ENCODE results near the gene ODC1. TPM values are rescaled to one million over a fixed set of nuclear protein-coding genes. Genes with fewer than 3 reads are reported as not detected.

Gene ODC1
- total and polyA plus RNA-seq, 2 donors: 49.6 to 127 TPM

DNA sequence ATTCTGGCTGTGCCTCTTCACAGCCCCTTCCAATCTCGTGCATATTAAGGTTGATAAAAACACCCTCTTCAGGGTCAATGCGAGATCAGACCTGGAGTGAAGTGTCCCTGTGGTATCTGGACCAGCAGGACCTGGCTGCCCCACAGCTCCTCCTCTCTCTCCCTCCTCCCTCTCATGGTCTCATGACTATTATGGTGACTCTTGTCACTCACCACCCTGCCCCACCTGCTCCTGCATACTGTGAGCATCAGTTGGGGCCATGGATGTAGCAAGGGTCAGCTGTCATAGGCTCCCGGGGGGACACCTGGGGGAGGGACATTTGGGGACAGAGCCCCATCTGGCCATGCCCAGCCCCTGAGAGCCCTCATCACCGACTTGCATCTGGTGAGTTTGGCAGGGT is 50.2 kb downstream of the ODC1 start:
- no peaks in the 10 kb centered on the region for H3K27me3 ChIP-seq (ENCODE audit: control insufficient read depth in 2 of 2, insufficient read depth in 1 of 2, low read length in 1 of 2)
- H3K4me3 ChIP-seq (ENCODE audit: low read length in 2 of 2): no peak overlapping the region
- no peaks in the 10 kb centered on the region for H3K9me3 ChIP-seq (ENCODE audit: control insufficient read depth in 2 of 2, insufficient read depth in 1 of 2, low read length in 1 of 2)
- WGBS: 91% methylated on average over 4 of the region's 4 CpGs
- H3K36me3 ChIP-seq (ENCODE audit: control insufficient read depth in 2 of 2, insufficient read depth in 2 of 2, low read length in 1 of 2): peaks cover 0 to 2% of the 10 kb centered on the region in 2 donors
- no peak overlapping the region for H3K27ac ChIP-seq (ENCODE audit: low read depth in 1 of 2, low read length in 1 of 2)
- DNase-seq (ENCODE audit: low read depth in 6 of 9, low spot score in 9 of 9): no peak
- H3K4me1 ChIP-seq (ENCODE audit: control insufficient read depth in 2 of 2, insufficient read depth in 2 of 2, low read length in 2 of 2): peaks cover 5 to 7% of the 10 kb centered on the region in 2 donors

DNA sequence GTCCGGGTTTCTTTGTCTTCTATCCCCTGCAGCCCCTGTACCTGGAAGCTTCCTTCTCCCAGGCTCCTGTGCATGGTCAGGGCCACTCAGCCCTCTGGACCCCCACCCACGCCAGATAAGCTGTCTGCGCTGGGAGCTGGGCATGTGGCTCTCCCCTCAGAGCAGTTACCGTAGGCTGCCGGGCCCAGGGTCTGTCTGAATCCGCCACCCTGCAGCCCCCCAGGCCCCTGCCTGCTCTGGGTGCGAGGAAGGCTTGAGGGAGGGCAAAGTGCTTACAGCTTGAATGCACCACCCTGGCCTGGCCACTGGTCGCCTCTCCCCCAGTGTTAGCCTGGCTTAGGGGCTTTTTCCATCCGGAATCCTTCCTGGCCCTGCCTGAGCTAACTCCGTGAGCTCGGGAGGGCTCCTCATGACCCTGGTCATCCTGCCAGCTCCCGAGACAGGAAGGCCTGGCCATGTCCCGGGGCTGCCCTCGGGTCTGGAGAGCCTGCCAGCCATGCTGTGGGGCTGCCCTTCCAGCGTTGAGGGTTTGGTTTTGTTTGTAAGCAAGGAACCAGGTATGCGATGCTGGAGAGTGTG is 50.7 kb downstream of the ODC1 start:
- peaks cover 0 to 2% of the 10 kb centered on the region in 2 donors for H3K36me3 ChIP-seq (ENCODE audit: control insufficient read depth in 2 of 2, insufficient read depth in 2 of 2, low read length in 1 of 2)
- H3K4me3 ChIP-seq (ENCODE audit: low read length in 2 of 2): no peak overlapping the region
- H3K27ac ChIP-seq (ENCODE audit: low read depth in 1 of 2, low read length in 1 of 2): no peak overlapping the region
- H3K9me3 ChIP-seq (ENCODE audit: control insufficient read depth in 2 of 2, insufficient read depth in 1 of 2, low read length in 1 of 2): no peaks in the 10 kb centered on the region
- WGBS: 96% methylated on average over 16 of the region's 16 CpGs
- DNase-seq (ENCODE audit: low read depth in 6 of 9, low spot score in 9 of 9): no peak
- H3K27me3 ChIP-seq (ENCODE audit: control insufficient read depth in 2 of 2, insufficient read depth in 1 of 2, low read length in 1 of 2): no peaks in the 10 kb centered on the region
- peaks cover 5 to 7% of the 10 kb centered on the region in 2 donors for H3K4me1 ChIP-seq (ENCODE audit: control insufficient read depth in 2 of 2, insufficient read depth in 2 of 2, low read length in 2 of 2)

DNA sequence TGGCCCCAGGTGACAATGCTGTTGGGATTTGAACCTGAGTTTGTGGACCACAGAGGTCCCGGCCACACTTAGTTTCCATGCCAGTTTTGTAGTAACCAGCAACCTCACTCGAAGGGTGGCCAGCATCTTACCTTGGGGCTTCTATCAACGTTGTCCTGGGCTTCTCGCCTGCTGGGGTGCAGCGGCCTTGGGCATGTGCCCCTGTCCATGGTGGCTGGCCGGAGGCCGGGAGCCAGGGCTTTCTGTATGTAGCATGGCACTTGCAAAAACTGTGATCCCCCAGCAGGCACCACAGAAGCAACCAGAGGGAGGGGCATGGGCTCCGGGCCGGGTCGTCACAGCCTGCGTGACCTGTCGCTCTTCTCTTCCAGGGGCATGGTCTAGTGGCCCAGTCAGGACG is 51.7 kb downstream of the ODC1 start:
- Histone ChIP-seq H3K27me3 (ENCODE audit: control insufficient read depth in 2 of 2, insufficient read depth in 1 of 2, low read length in 1 of 2) (no peaks in the 10 kb centered on the region), H3K4me3 (ENCODE audit: low read length in 2 of 2) (no peak overlapping the region), H3K27ac (ENCODE audit: low read depth in 1 of 2, low read length in 1 of 2) (no peak overlapping the region), H3K9me3 (ENCODE audit: control insufficient read depth in 2 of 2, insufficient read depth in 1 of 2, low read length in 1 of 2) (no peaks in the 10 kb centered on the region), H3K36me3 (ENCODE audit: control insufficient read depth in 2 of 2, insufficient read depth in 2 of 2, low read length in 1 of 2) (peaks cover 0 to 1% of the 10 kb centered on the region in 2 donors), H3K4me1 (ENCODE audit: control insufficient read depth in 2 of 2, insufficient read depth in 2 of 2, low read length in 2 of 2) (peaks cover 5 to 7% of the 10 kb centered on the region in 2 donors)
- no peak for DNase-seq (ENCODE audit: low read depth in 6 of 9, low spot score in 9 of 9)
- WGBS: 95% methylated on average over 13 of the region's 13 CpGs

DNA sequence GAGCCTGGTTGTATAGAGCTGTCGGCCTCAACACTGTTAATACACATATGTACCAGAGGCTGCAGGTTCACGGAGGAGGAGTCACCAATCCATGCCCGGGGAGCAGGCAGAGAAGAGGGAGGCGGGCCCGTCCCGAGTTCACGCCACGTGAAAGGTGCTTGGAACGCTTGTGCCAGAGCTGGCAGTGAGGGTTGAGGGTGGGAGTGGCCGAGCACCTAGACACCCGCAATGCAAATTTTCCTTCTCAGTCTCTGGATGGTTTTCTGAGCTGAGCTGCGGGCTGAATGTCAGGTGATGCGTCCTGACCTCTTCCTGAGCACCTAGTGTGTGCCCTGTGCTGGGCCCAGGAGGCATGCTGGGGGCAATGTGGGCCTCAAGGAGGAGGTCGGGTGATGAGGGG is 52.2 kb downstream of the ODC1 start:
- 97% methylated on average over 14 of the region's 14 CpGs for WGBS
- Histone ChIP-seq H3K27ac (ENCODE audit: low read depth in 1 of 2, low read length in 1 of 2) (no peak overlapping the region), H3K4me3 (ENCODE audit: low read length in 2 of 2) (no peak overlapping the region), H3K36me3 (ENCODE audit: control insufficient read depth in 2 of 2, insufficient read depth in 2 of 2, low read length in 1 of 2) (no peaks in the 10 kb centered on the region), H3K27me3 (ENCODE audit: control insufficient read depth in 2 of 2, insufficient read depth in 1 of 2, low read length in 1 of 2) (no peaks in the 10 kb centered on the region), H3K9me3 (ENCODE audit: control insufficient read depth in 2 of 2, insufficient read depth in 1 of 2, low read length in 1 of 2) (no peaks in the 10 kb centered on the region), H3K4me1 (ENCODE audit: control insufficient read depth in 2 of 2, insufficient read depth in 2 of 2, low read length in 2 of 2) (peaks cover 5% of the 10 kb centered on the region in 2 donors)
- DNase-seq (ENCODE audit: low read depth in 6 of 9, low spot score in 9 of 9): no peak

DNA sequence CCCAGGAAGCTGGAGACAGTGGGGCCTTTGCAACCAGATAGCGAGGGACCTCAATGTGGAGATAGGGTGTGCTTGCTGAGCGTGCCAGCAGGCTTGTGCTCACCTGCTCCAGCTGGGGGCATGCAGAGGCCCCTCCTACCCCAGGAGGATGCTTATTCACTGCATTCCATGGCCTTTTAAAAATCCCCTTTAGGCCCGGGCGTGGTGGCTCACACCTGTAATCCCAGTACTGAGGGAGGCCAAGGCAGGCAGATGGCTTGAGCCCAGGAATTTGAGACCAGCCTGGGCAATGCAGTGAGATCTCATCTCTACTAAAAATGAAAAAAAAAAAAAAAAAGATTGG is 54.5 kb downstream of the ODC1 start:
- H3K4me3 ChIP-seq (ENCODE audit: low read length in 2 of 2): no peak overlapping the region
- no peak for DNase-seq (ENCODE audit: low read depth in 6 of 9, low spot score in 9 of 9)
- WGBS: 82% methylated on average over 4 of the region's 4 CpGs
- H3K27ac ChIP-seq (ENCODE audit: low read depth in 1 of 2, low read length in 1 of 2): no peak overlapping the region
- no peaks in the 10 kb centered on the region for H3K9me3 ChIP-seq (ENCODE audit: control insufficient read depth in 2 of 2, insufficient read depth in 1 of 2, low read length in 1 of 2)
- no peaks in the 10 kb centered on the region for H3K36me3 ChIP-seq (ENCODE audit: control insufficient read depth in 2 of 2, insufficient read depth in 2 of 2, low read length in 1 of 2)
- H3K27me3 ChIP-seq (ENCODE audit: control insufficient read depth in 2 of 2, insufficient read depth in 1 of 2, low read length in 1 of 2): no peaks in the 10 kb centered on the region
- H3K4me1 ChIP-seq (ENCODE audit: control insufficient read depth in 2 of 2, insufficient read depth in 2 of 2, low read length in 2 of 2): peaks cover 3 to 4% of the 10 kb centered on the region in 2 donors

- DNase-seq (ENCODE audit: low read depth in 6 of 9, low spot score in 9 of 9): no peak
- 89% methylated on average over 9 of the region's 9 CpGs for WGBS
- no peak overlapping the region for H3K27ac ChIP-seq (ENCODE audit: low read depth in 1 of 2, low read length in 1 of 2)
- H3K9me3 ChIP-seq (ENCODE audit: control insufficient read depth in 2 of 2, insufficient read depth in 1 of 2, low read length in 1 of 2): no peaks in the 10 kb centered on the region
- H3K4me3 ChIP-seq (ENCODE audit: low read length in 2 of 2): no peak overlapping the region
- no peaks in the 10 kb centered on the region for H3K36me3 ChIP-seq (ENCODE audit: control insufficient read depth in 2 of 2, insufficient read depth in 2 of 2, low read length in 1 of 2)
- no peaks in the 10 kb centered on the region for H3K27me3 ChIP-seq (ENCODE audit: control insufficient read depth in 2 of 2, insufficient read depth in 1 of 2, low read length in 1 of 2)
- H3K4me1 ChIP-seq (ENCODE audit: control insufficient read depth in 2 of 2, insufficient read depth in 2 of 2, low read length in 2 of 2): peaks cover 3% of the 10 kb centered on the region in 2 donors
Measured at GRCh38 chr2:10392951-10393639, 55.0 kb downstream of the ODC1 start.

GRCh38 chr2:10392548-10392947 is 55.6 kb downstream of the ODC1 start:
- DNase-seq (ENCODE audit: low read depth in 6 of 9, low spot score in 9 of 9): no peak
- H3K36me3 ChIP-seq (ENCODE audit: control insufficient read depth in 2 of 2, insufficient read depth in 2 of 2, low read length in 1 of 2): no peaks in the 10 kb centered on the region
- no peak overlapping the region for H3K27ac ChIP-seq (ENCODE audit: low read depth in 1 of 2, low read length in 1 of 2)
- peaks cover 3% of the 10 kb centered on the region in 2 donors for H3K4me1 ChIP-seq (ENCODE audit: control insufficient read depth in 2 of 2, insufficient read depth in 2 of 2, low read length in 2 of 2)
- H3K27me3 ChIP-seq (ENCODE audit: control insufficient read depth in 2 of 2, insufficient read depth in 1 of 2, low read length in 1 of 2): no peaks in the 10 kb centered on the region
- whole genome bisulfite sequencing: 89% methylated on average over 6 of the region's 6 CpGs
- no peak overlapping the region for H3K4me3 ChIP-seq (ENCODE audit: low read length in 2 of 2)
- H3K9me3 ChIP-seq (ENCODE audit: control insufficient read depth in 2 of 2, insufficient read depth in 1 of 2, low read length in 1 of 2): no peaks in the 10 kb centered on the region

GRCh38 chr2:10392100-10392499 is 56.0 kb downstream of the ODC1 start:
- Histone ChIP-seq H3K9me3 (ENCODE audit: control insufficient read depth in 2 of 2, insufficient read depth in 1 of 2, low read length in 1 of 2) (no peaks in the 10 kb centered on the region), H3K27me3 (ENCODE audit: control insufficient read depth in 2 of 2, insufficient read depth in 1 of 2, low read length in 1 of 2) (no peaks in the 10 kb centered on the region), H3K4me3 (ENCODE audit: low read length in 2 of 2) (no peak overlapping the region), H3K36me3 (ENCODE audit: control insufficient read depth in 2 of 2, insufficient read depth in 2 of 2, low read length in 1 of 2) (no peaks in the 10 kb centered on the region), H3K27ac (ENCODE audit: low read depth in 1 of 2, low read length in 1 of 2) (no peak overlapping the region), H3K4me1 (ENCODE audit: control insufficient read depth in 2 of 2, insufficient read depth in 2 of 2, low read length in 2 of 2) (peaks cover 3% of the 10 kb centered on the region in 2 donors)
- WGBS: 99% methylated on average over 5 of the region's 5 CpGs
- DNase-seq (ENCODE audit: low read depth in 6 of 9, low spot score in 9 of 9): no peak

- peaks cover 5 to 6% of the 10 kb centered on the region in 2 donors for H3K4me1 ChIP-seq (ENCODE audit: control insufficient read depth in 2 of 2, insufficient read depth in 2 of 2, low read length in 2 of 2)
- 83% methylated on average over 6 of the region's 6 CpGs for WGBS
- DNase-seq (ENCODE audit: low read depth in 6 of 9, low spot score in 9 of 9): no peak
- no peaks in the 10 kb centered on the region for H3K9me3 ChIP-seq (ENCODE audit: control insufficient read depth in 2 of 2, insufficient read depth in 1 of 2, low read length in 1 of 2)
- no peak overlapping the region for H3K27ac ChIP-seq (ENCODE audit: low read depth in 1 of 2, low read length in 1 of 2)
- H3K4me3 ChIP-seq (ENCODE audit: low read length in 2 of 2): no peak overlapping the region
- no peaks in the 10 kb centered on the region for H3K27me3 ChIP-seq (ENCODE audit: control insufficient read depth in 2 of 2, insufficient read depth in 1 of 2, low read length in 1 of 2)
- no peaks in the 10 kb centered on the region for H3K36me3 ChIP-seq (ENCODE audit: control insufficient read depth in 2 of 2, insufficient read depth in 2 of 2, low read length in 1 of 2)
Measured at GRCh38 chr2:10390369-10390801, 57.7 kb downstream of the ODC1 start.
